A549 (cell line): ENCODE results near the gene SVIP.

Experiments used
- CEBPB ChIP-seq, 2 experiments: fragments of >200 bp in 1 of 2; sonication (Bioruptor Twin) in 1 of 2; formaldehyde crosslinking in 1 of 2; IDR thresholded peaks; 2 replicates each; pipeline ENCODE4 v1.6.1; 2012 to 2016
- CHD2 ChIP-seq: fragments of 150-350 bp; IDR thresholded peaks from 2 replicates; pipeline ENCODE4 v1.6.1; 2014; ENCODE audit warnings: low read length; ENCODE audit not compliant: partially characterized antibody
- EHMT2 ChIP-seq: fragments of 200-600 bp; sonication (generic); IDR thresholded peaks from 2 replicates; pipeline ENCODE4 v1.6.1; 2016; ENCODE audit warnings: antibody characterized with exemption, low read depth, mild to moderate bottlenecking, moderate library complexity
- FOSL2 ChIP-seq, 2 experiments: fragments of 450-650 bp in 1 of 2; fragments of >200 bp in 1 of 2; sonication (Bioruptor Twin) in 1 of 2; formaldehyde crosslinking; IDR thresholded peaks; 2 replicates each; pipeline versions ENCODE4 v1.5.0 to v1.6.1; 2016 to 2020; ENCODE audit warnings: mild to moderate bottlenecking in 1 of 2, moderate library complexity in 1 of 2
- HDAC2 ChIP-seq: fragments of 200-600 bp; sonication (generic); IDR thresholded peaks from 2 replicates; pipeline ENCODE4 v1.6.1; 2016
- HOXA7 ChIP-seq: fragments of 250-450 bp; sonication (Bioruptor Pico); IDR thresholded peaks from 2 replicates; pipeline ENCODE4 v1.5.0; 2020; ENCODE audit warnings: mild to moderate bottlenecking, moderate library complexity
- MAX ChIP-seq: IDR thresholded peaks from 2 replicates; pipeline ENCODE4 v1.6.1; 2012
- PHF8 ChIP-seq: fragments of 200-600 bp; sonication (generic); IDR thresholded peaks from 2 replicates; pipeline ENCODE4 v1.6.1; 2016; ENCODE audit warnings: low read depth, mild to moderate bottlenecking, antibody characterized with exemption, moderate library complexity, borderline replicate concordance
- POLR2A ChIP-seq: IDR thresholded peaks from 2 replicates; pipeline ENCODE4 v1.6.1; 2012; ENCODE audit warnings: mild to moderate bottlenecking, low read length
- POLR2AphosphoS2 ChIP-seq: conservative IDR thresholded peaks from 2 replicates; pipeline ENCODE4 v1.6.1; 2012; ENCODE audit warnings: low read length, improper control_type of control experiment, inconsistent platforms
- TF ChIP-seq, protein P1 (sequence below): fragments of >200 bp; sonication (Bioruptor Twin); formaldehyde crosslinking; IDR thresholded peaks from 3 replicates; pipeline ENCODE4 v1.5.1; 2016

- TF ChIP-seq, protein P1, sequence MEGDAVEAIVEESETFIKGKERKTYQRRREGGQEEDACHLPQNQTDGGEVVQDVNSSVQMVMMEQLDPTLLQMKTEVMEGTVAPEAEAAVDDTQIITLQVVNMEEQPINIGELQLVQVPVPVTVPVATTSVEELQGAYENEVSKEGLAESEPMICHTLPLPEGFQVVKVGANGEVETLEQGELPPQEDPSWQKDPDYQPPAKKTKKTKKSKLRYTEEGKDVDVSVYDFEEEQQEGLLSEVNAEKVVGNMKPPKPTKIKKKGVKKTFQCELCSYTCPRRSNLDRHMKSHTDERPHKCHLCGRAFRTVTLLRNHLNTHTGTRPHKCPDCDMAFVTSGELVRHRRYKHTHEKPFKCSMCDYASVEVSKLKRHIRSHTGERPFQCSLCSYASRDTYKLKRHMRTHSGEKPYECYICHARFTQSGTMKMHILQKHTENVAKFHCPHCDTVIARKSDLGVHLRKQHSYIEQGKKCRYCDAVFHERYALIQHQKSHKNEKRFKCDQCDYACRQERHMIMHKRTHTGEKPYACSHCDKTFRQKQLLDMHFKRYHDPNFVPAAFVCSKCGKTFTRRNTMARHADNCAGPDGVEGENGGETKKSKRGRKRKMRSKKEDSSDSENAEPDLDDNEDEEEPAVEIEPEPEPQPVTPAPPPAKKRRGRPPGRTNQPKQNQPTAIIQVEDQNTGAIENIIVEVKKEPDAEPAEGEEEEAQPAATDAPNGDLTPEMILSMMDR = no peak
- no peak for TF ChIP-seq HOXA7 (CRISPR knock-in tag)
- no peak for TF ChIP-seq EHMT2
- no peak for TF ChIP-seq HDAC2
- TF ChIP-seq FOSL2 (IDR thresholded peaks at IDR 0.05) = no peak
- TF ChIP-seq FOSL2 (CRISPR knock-in tag; IDR thresholded peaks at IDR 0.05) = no peak
- TF ChIP-seq POLR2AphosphoS2 = no peak
- no peak for TF ChIP-seq POLR2A
- no peak for TF ChIP-seq CHD2
- TF ChIP-seq PHF8 = no peak
- TF ChIP-seq CEBPB (IDR thresholded peaks at IDR 0.05) = no peak
- TF ChIP-seq MAX = no peak
Measured at GRCh38 chr11:22797047-22797446, 32.6 kb downstream of the SVIP start.
